Myocyte (in vitro differentiated cells): Measurements from ENCODE around the gene CLEC2A. TPM values are rescaled to one million over a fixed set of nuclear protein-coding genes. Genes with fewer than 3 reads are reported as not detected.
A peak's percentile ranks its signal among the peaks of the same experiment; 100 is the strongest.

Experiments used
- DNase-seq: peaks from one replicate; pipeline ENCODE4 v3.0.0-alpha.2; 2012; ENCODE audit warnings: low read depth
- total RNA-seq: library from RNA; depleted of rRNA; stranded (reverse); fragments of >200 nt; gene quantifications from 2 replicates; pipeline ENCODE4 v1.2.3, GENCODE V29; 2014

CLEC2A gene
- total RNA-seq, 1 donor from 2014 or later, result not detected

- no peak for DNase-seq
Observed at GRCh38 chr12:9935026-9935425, 2.9 kb upstream of the CLEC2A start.

GRCh38 chr12:9933958-9934357 is 1.8 kb upstream of the CLEC2A start:
- no peak for DNase-seq

GRCh38 chr12:9931245-9931644 is 925 bp downstream of the CLEC2A start:
- DNase-seq, result no peak

GRCh38 chr12:9928607-9929006 is 3.6 kb downstream of the CLEC2A start:
- DNase-seq, result peak; percentile 10

GRCh38 chr12:9926876-9927275 is 5.3 kb downstream of the CLEC2A start:
- DNase-seq, result no peak

- peak; percentile 71 for DNase-seq
Observed at GRCh38 chr12:9925705-9926393, 6.3 kb downstream of the CLEC2A start.

GRCh38 chr12:9922429-9922828 is 9.7 kb downstream of the CLEC2A start:
- no peak for DNase-seq

GRCh38 chr12:9920451-9920850 is 11.7 kb downstream of the CLEC2A start:
- no peak for DNase-seq

GRCh38 chr12:9919443-9919842 is 12.7 kb downstream of the CLEC2A start:
- DNase-seq, result no peak

GRCh38 chr12:9911708-9912107 is 20.5 kb downstream of the CLEC2A start:
- DNase-seq, result no peak

- no peak for DNase-seq
Observed at GRCh38 chr12:9910716-9911421, 21.3 kb downstream of the CLEC2A start.

- DNase-seq, result no peak
Observed at GRCh38 chr12:9909724-9910123, 22.4 kb downstream of the CLEC2A start.

- no peak for DNase-seq
Observed at GRCh38 chr12:9908350-9908749, 23.8 kb downstream of the CLEC2A start.

GRCh38 chr12:9907769-9908168 is 24.4 kb downstream of the CLEC2A start:
- DNase-seq, result no peak

- no peak for DNase-seq
Observed at GRCh38 chr12:9906873-9907272, 25.3 kb downstream of the CLEC2A start.

- DNase-seq, result no peak
Observed at GRCh38 chr12:9902539-9903228, 29.5 kb downstream of the CLEC2A start.

GRCh38 chr12:9900930-9901329 is 31.2 kb downstream of the CLEC2A start:
- no peak for DNase-seq

- no peak for DNase-seq
Observed at GRCh38 chr12:9899209-9899608, 33.0 kb downstream of the CLEC2A start.

- no peak for DNase-seq
Observed at GRCh38 chr12:9897535-9897934, 34.6 kb downstream of the CLEC2A start.

GRCh38 chr12:9895215-9895971 is 36.8 kb downstream of the CLEC2A start:
- no peak for DNase-seq

GRCh38 chr12:9888665-9889273 is 43.4 kb downstream of the CLEC2A start:
- DNase-seq, result no peak
